CD4-positive, alpha-beta T cell treated with Interleukin-15 for 1 hour (primary cell): ENCODE measurements around the gene KIF17.

Source experiments
- DNase-seq: peaks from one replicate; pipeline ENCODE4 v3.0.0-alpha.2; 2020

KIF17 gene

GRCh38 chr1:20616847-20617487 is 100.8 kb downstream of the KIF17 start:
- no peak for DNase-seq

DNA sequence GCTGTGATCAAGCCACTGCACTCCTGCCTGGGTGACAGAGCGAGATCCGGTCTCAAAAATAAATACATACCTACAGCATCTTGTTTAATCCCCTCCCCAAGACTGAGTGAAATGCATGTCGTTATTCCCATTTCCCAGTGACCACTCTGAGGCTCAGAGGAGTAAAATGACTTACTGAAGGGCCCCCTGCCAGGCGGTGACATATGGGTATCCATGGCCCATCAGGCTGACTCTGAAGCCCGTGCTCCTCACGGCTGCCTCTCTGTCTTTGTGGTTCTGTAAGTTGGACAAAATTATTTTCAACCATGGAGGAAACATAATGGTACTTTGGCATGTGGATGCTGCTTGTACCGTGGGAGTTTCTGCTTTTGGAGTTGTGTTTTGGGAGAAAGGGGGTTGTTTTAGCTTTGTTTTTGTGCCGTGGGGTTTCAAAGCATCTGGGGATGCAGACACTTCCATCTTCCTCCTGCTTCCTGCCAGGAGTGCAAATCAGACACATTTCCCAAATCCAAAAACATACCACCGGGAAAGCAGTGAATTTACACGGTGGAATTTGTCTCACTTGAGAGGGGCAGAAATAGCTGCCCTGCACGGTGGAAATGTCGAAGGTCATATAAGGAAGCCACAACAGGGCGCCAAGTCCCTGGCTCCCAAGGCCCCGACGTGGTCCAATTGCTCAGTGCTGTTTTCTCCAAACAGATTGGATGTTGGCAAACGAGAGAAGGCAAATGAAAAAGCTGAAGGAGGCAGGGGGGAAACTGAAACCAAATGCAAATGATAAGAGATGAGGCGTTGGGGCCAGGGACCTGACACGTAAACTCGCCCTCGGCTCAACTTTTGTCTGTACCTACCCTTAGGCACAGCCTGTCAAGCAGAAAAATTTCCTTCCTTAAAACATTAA is 101.6 kb downstream of the KIF17 start:
- DNase-seq, result no peak

DNA sequence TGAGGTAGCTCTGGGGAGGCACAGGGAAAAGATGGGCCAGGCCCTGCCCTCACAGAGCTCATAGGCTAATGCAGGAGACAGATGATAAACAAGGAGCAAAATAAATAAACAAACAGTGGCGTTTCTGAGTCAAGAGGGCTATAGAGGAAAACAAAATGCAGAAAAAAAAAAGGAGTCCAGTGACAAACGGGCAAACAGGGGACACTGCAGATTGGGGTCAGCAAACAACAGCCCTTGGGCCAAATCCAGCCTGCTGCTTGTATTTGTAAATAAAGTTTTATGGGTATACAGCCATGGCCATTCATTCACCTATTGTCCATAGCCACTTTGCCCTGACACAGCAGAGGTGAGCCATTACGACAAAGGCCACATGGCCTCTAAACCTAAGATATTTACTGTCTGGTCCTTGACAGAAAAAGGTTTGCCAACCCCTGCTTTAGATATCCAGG is 103.7 kb downstream of the KIF17 start:
- DNase-seq, result no peak
